ENCODE results near the gene PRKAG2.

DNA sequence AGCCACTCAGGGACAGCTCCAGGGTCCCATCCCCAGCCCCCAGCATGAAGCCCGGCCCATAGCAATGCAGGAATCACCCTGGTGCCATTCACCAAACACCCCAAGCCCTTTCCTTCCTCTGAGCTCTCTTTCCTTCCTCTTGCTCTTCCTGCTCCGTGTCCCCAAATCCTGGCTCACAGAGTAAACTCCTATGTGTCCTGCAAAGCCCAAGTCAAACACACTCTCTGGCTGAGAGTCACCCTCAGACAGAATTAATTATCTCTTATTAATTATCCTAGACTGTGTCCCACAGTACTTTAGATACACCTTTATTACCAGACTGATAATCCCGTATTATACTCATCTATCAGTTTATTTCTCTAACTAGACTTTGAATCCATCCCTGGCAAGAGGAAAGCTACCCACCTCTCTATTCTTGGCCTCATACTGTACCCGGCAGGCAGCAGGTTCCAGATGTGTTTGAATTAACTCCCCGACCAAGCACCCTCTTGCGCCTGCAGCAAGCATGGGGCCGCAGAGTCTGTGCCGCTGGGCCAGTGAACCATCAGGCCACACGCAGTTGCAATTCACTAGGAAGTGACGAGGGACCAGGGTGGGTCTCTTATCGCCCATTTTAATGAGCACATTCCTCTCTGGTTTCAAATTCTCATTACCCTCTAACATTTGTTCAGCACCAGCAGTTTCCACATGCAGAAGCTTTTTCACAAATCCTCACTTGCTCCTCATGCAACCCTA lies 86.7 kb downstream of the PRKAG2 start:
- TF ChIP-seq CEBPB (IDR thresholded peaks at IDR 0.05; ENCODE audit: low read depth, low read length), result no peak
- no peak for TF ChIP-seq CTCF (IDR thresholded peaks at IDR 0.05; ENCODE audit: control extremely low read depth in 1 of 3, insufficient read depth in 1 of 3, low read depth in 1 of 3, low read length in 3 of 3)
- TF ChIP-seq EZH2 (IDR thresholded peaks at IDR 0.05; ENCODE audit: low read depth, low read length, severe bottlenecking), result no peak

All from H1 (cell line).